K562 (cell line): Measurements from ENCODE around the gene ANKMY1. TPM values are rescaled to one million over a fixed set of nuclear protein-coding genes. Genes with fewer than 3 reads are reported as not detected.

Source experiments
- BRD4 ChIP-seq: fragments of 200-600 bp; sonication (generic); IDR thresholded peaks from 2 replicates; pipeline ENCODE4 v1.6.1; 2017; ENCODE audit warnings: inconsistent platforms
- CHD1 ChIP-seq: fragments of 200-600 bp; sonication (generic); IDR thresholded peaks from one replicate; pipeline ENCODE4 v1.6.1; 2012; ENCODE audit warnings: mild to moderate bottlenecking, moderate library complexity, low read length, inconsistent platforms
- ELF4 ChIP-seq: fragments of 450-650 bp; formaldehyde crosslinking; IDR thresholded peaks from 2 replicates; pipeline ENCODE4 v1.4.0; 2022; ENCODE audit warnings: missing genetic modification characterization
- ERF ChIP-seq: fragments of 450-650 bp; formaldehyde crosslinking; IDR thresholded peaks from 2 replicates; pipeline ENCODE4 v1.4.0; 2020; ENCODE audit warnings: mild to moderate bottlenecking, mixed read lengths
- EZH2 ChIP-seq: IDR thresholded peaks from 2 replicates; pipeline ENCODE4 v1.6.1; 2012; ENCODE audit warnings: low read depth, mild to moderate bottlenecking, inconsistent platforms, low read length, borderline replicate concordance
- HLTF ChIP-seq: fragments of 450-650 bp; IDR thresholded peaks from 2 replicates; pipeline ENCODE4 v1.6.1; 2016
- KHSRP ChIP-seq: fragments of 450-650 bp; IDR thresholded peaks from 2 replicates; pipeline ENCODE4 v1.6.1; 2017
- NR2C2 ChIP-seq, 2 experiments: fragments of 200-800 bp in 1 of 2; sonication (Bioruptor generic) in 1 of 2; sonication (generic) in 1 of 2; formaldehyde crosslinking in 1 of 2; IDR thresholded peaks; 2 replicates each; pipeline versions ENCODE4 v1.6.1 to v1.8.0; 2016 to 2022; ENCODE audit warnings: mild to moderate bottlenecking in 1 of 2, missing compliant biosample characterization in 1 of 2, missing genetic modification characterization in 1 of 2, missing genetic modification reagents in 1 of 2
- POLR2G ChIP-seq: fragments of 200-400 bp; formaldehyde crosslinking; IDR thresholded peaks from 2 replicates; pipeline ENCODE4 v1.6.1; 2017; ENCODE audit warnings: low read depth, mild to moderate bottlenecking, antibody characterized with exemption, low read length, moderate library complexity
- PTRF ChIP-seq: fragments of 450-650 bp; IDR thresholded peaks from 2 replicates; pipeline ENCODE4 v1.6.1; 2016; ENCODE audit warnings: mild to moderate bottlenecking, missing genetic modification characterization, missing compliant biosample characterization
- SAP30 ChIP-seq: fragments of 200-600 bp; sonication (generic); IDR thresholded peaks from 2 replicates; pipeline ENCODE4 v1.6.1; 2012; ENCODE audit warnings: borderline replicate concordance, low read depth, mild to moderate bottlenecking, moderate library complexity, low read length, control low read depth, inconsistent platforms; ENCODE audit not compliant: insufficient read depth, poor library complexity, severe bottlenecking
- SMARCA5 ChIP-seq: fragments of 450-650 bp; IDR thresholded peaks from 2 replicates; pipeline ENCODE4 v1.6.1; 2016
- SRF ChIP-seq, 2 experiments: fragments of 250-450, 450-650 bp in 1 of 2; sonication (Bioruptor Pico) in 1 of 2; sonication (generic) in 1 of 2; formaldehyde crosslinking; IDR thresholded peaks; 2 replicates each; pipeline versions ENCODE4 v1.5.0 to v1.5.1; 2020 to 2022; ENCODE audit warnings: mild to moderate bottlenecking in 1 of 2, missing genetic modification reagents in 1 of 2
- TAF9B ChIP-seq: fragments of 450-650 bp; IDR thresholded peaks from 2 replicates; pipeline ENCODE4 v1.6.1; 2018; ENCODE audit warnings: mild to moderate bottlenecking; ENCODE audit not compliant: partially characterized antibody
- YY1 ChIP-seq, 3 experiments: IDR thresholded peaks; 2 replicates each; pipeline ENCODE4 v1.6.1; 2011; ENCODE audit warnings: low read length in 2 of 3, mild to moderate bottlenecking in 2 of 3, moderate library complexity in 2 of 3, borderline replicate concordance in 1 of 3, control low read depth in 1 of 3, low read depth in 1 of 3; ENCODE audit not compliant: insufficient read depth in 3 of 3, insufficient replicate concordance in 2 of 3, control insufficient read depth in 1 of 3, insufficient read length in 1 of 3; ENCODE audit errors: extremely low read depth in 1 of 3
- ZC3H11A ChIP-seq: IDR thresholded peaks from 2 replicates; pipeline ENCODE4 v1.6.1; 2012; ENCODE audit warnings: low read depth, low read length, improper control_type of control experiment
- ZC3H8 ChIP-seq: fragments of 450-650 bp; IDR thresholded peaks from 2 replicates; pipeline ENCODE4 v1.6.1; 2017
- ZFX ChIP-seq: sonication (generic); formaldehyde crosslinking; IDR thresholded peaks from 2 replicates; pipeline ENCODE4 v1.8.0; 2022; ENCODE audit warnings: mild to moderate bottlenecking, missing genetic modification reagents, moderate library complexity
- ZNF217 ChIP-seq: sonication (generic); formaldehyde crosslinking; IDR thresholded peaks from 2 replicates; pipeline ENCODE4 v1.8.0; 2022; ENCODE audit warnings: mild to moderate bottlenecking, missing genetic modification reagents
- ZNF644 ChIP-seq: fragments of 200-800 bp; sonication (Bioruptor generic); IDR thresholded peaks from 2 replicates; pipeline ENCODE4 v1.6.1; 2016; ENCODE audit warnings: low read depth, missing genetic modification characterization, missing compliant biosample characterization
- ZNF79 ChIP-seq: fragments of 250-450 bp; sonication (Bioruptor Pico); IDR thresholded peaks from 2 replicates; pipeline ENCODE4 v1.4.0; 2020; ENCODE audit warnings: low read depth, mild to moderate bottlenecking, moderate library complexity
- polyA plus RNA-seq, 8 experiments: library from polyadenylated mRNA; depleted of rRNA in 4 of 8; stranded (reverse) in 5 of 8; unstranded in 3 of 8; fragments of >200 nt; fragmentation: Nextera tagmentation in 2 of 8; fragmentation: Illumina TruSeq in 1 of 8; extraction: Ambion mirVana in 2 of 8; extraction: Trizol in 1 of 8; gene quantifications; 2 replicates each; pipeline versions ENCODE4 v1.2.1 to v1.2.3, GENCODE V29; 2011 to 2014; ENCODE audit warnings: inconsistent platforms in 1 of 8, missing spikeins in 1 of 8
- total RNA-seq, 7 experiments: library from RNA; depleted of rRNA in 6 of 7; stranded (reverse); fragments of >200 nt in 6 of 7; fragmentation: Illumina TruSeq in 2 of 7; extraction: Trizol in 2 of 7; gene quantifications; 2 replicates each; pipeline versions ENCODE4 v1.2.1 to v1.2.3, GENCODE V29; 2011 to 2021; ENCODE audit warnings: low replicate concordance in 1 of 7
- TF ChIP-seq, protein P1 (sequence below): fragments of 200-800 bp; sonication (Bioruptor generic); IDR thresholded peaks from 2 replicates; pipeline ENCODE4 v1.6.1; 2017; ENCODE audit warnings: missing genetic modification characterization, missing compliant biosample characterization
- TF ChIP-seq, protein P2 (sequence below): IDR thresholded peaks from 2 replicates; pipeline ENCODE4 v1.6.1; 2011; ENCODE audit not compliant: insufficient read length; ENCODE audit errors: extremely low read depth
- TF ChIP-seq, protein P3 (sequence below): fragments of 200-800 bp; sonication (Bioruptor generic); IDR thresholded peaks from 2 replicates; pipeline ENCODE4 v1.6.1; 2017; ENCODE audit warnings: missing genetic modification characterization, missing compliant biosample characterization

ANKMY1 gene
- total and polyA plus RNA-seq, 9 of the 15 experiments (the other 6 are each of a cell fraction or from before 2014, with no cell fraction given) = 0.75 to 15.1 (median 11.7) TPM

DNA sequence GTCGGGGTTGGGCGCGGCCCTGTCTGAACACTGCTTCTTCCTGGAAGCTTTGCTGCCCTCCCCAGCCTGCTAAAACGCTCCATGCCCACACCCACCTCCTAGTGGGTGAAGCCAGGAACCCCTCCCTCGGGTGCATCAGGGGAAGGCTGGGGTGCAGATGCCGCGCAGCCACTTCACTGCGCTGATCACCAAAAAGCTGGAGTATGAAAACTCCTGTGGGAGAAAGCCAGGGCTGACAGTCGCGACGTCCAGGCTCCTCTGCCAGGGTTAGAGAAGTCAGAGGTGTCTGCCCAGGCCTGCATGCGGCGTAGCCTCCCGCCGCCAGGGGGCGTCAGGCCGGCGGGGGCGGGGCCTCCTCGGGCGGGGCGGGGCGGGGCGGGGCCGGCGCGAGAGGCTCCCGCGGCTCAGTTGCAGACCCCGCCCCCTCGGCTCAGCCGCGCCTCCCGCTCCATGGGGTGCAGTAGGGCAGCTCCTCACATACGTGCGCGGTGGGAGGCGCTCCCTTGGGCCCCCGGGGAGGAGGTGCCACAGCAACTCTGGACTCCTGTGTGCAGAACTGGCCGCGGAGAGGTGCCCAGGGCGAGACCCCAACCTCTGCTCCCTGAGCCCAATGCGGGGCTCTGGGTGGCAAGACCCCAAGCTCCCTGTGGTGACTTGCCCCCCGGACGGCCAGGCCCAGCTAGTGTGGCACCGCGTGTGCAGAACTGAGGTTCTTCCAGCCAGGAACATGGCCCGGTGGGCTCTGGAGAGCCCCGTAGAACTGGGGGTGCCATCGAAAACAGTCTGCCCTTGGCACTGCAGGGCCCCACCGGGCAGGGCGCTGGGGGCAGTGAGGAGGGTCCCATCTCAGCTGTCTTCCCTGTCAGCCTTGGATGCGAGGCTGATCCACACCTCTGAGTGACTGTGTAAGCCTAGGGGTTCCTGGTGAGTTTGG lies 8.7 kb upstream of the ANKMY1 start (continued):
- no peak for TF ChIP-seq NR2C2 (CRISPR knock-in tag; IDR thresholded peaks at IDR 0.05)
- peak; percentile 71 for TF ChIP-seq NR2C2 (tag; IDR thresholded peaks at IDR 0.05)
- TF ChIP-seq ZNF644 (tag) = no peak
- no peak for TF ChIP-seq EZH2
- no peak for TF ChIP-seq ERF (CRISPR knock-in tag)
- TF ChIP-seq BRD4 = peak; percentile 82
- TF ChIP-seq ZC3H8 = no peak
- TF ChIP-seq SRF (CRISPR knock-in tag; IDR thresholded peaks at IDR 0.05) = 0 out of 4 replicates have a peak, but pooled peaks of 1 of the 2 experiments have one; percentile 22
- TF ChIP-seq KHSRP = no peak
- no peak for TF ChIP-seq PTRF (tag)
- peak; percentile 17 for TF ChIP-seq SAP30
- TF ChIP-seq ZNF217 (CRISPR knock-in tag) = no peak
- TF ChIP-seq, protein P1, sequence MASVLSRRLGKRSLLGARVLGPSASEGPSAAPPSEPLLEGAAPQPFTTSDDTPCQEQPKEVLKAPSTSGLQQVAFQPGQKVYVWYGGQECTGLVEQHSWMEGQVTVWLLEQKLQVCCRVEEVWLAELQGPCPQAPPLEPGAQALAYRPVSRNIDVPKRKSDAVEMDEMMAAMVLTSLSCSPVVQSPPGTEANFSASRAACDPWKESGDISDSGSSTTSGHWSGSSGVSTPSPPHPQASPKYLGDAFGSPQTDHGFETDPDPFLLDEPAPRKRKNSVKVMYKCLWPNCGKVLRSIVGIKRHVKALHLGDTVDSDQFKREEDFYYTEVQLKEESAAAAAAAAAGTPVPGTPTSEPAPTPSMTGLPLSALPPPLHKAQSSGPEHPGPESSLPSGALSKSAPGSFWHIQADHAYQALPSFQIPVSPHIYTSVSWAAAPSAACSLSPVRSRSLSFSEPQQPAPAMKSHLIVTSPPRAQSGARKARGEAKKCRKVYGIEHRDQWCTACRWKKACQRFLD = 0 out of 2 replicates have a peak, but pooled peaks have one; percentile 62
- peak; percentile 89 for TF ChIP-seq CHD1
- TF ChIP-seq POLR2G = peak; percentile 70
- no peak for TF ChIP-seq HLTF
- TF ChIP-seq, protein P2, sequence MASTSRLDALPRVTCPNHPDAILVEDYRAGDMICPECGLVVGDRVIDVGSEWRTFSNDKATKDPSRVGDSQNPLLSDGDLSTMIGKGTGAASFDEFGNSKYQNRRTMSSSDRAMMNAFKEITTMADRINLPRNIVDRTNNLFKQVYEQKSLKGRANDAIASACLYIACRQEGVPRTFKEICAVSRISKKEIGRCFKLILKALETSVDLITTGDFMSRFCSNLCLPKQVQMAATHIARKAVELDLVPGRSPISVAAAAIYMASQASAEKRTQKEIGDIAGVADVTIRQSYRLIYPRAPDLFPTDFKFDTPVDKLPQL = no peak
- peak; percentile 63 for TF ChIP-seq ZFX (CRISPR knock-in tag)
- TF ChIP-seq ELF4 = no peak
- peak; percentile 5 for TF ChIP-seq TAF9B
- TF ChIP-seq, protein P3, sequence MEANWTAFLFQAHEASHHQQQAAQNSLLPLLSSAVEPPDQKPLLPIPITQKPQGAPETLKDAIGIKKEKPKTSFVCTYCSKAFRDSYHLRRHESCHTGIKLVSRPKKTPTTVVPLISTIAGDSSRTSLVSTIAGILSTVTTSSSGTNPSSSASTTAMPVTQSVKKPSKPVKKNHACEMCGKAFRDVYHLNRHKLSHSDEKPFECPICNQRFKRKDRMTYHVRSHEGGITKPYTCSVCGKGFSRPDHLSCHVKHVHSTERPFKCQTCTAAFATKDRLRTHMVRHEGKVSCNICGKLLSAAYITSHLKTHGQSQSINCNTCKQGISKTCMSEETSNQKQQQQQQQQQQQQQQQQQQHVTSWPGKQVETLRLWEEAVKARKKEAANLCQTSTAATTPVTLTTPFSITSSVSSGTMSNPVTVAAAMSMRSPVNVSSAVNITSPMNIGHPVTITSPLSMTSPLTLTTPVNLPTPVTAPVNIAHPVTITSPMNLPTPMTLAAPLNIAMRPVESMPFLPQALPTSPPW (CRISPR knock-in tag) = peak; percentile 52; the same call in 1 of the 2 replicates
- peak; percentile 80 for TF ChIP-seq SMARCA5
- peak in 1 of 3 experiments; percentile 22 for TF ChIP-seq YY1 (IDR thresholded peaks at IDR 0.05; ENCODE audit: borderline replicate concordance in 1 of 3, control insufficient read depth in 1 of 3, extremely low read depth in 1 of 3, insufficient read depth in 3 of 3, insufficient read length in 1 of 3, insufficient replicate concordance in 2 of 3, low read depth in 1 of 3, low read length in 2 of 3)
- no peak for TF ChIP-seq ZC3H11A
- no peak for TF ChIP-seq ZNF79 (CRISPR knock-in tag)
